ENCODE results near the gene GALNT13. TPM values are rescaled to one million over a fixed set of nuclear protein-coding genes. Genes with fewer than 3 reads are reported as not detected.

Gene GALNT13
- total and polyA plus RNA-seq, 2 of the 13 experiments (the other 11 are each of a cell fraction or from before 2014, with no cell fraction given): 1.3 to 5.0 TPM

DNA sequence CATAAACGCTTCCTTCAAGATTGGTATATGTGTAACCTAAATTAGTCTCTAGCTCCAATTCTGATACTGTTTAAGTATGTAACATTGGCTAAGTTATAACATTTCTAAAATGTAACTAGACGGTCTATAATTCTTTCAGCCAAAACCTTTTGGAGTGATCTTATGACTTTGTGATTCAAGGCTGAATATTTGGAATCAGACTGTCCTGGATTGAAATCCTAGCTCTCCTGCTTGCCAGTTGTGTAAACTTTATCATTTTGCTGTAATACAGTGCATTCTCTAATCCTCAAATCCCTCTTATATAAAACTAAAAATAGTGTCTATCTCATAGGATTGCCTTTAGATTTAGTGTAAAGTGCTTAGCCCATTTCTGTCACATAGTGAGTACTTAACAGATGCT lies 489.6 kb downstream of the GALNT13 start:
- no peak for DNase-seq (ENCODE audit: low spot score)
- no peak overlapping the region for H3K9ac ChIP-seq (ENCODE audit: insufficient read depth, low read depth, low read length)
- no peak overlapping the region for H2AFZ ChIP-seq (ENCODE audit: low read length)
- in situ Hi-C loops (cut with HindIII; ENCODE audit: extremely low pct_ligation_motif_present, low pct_unique_long_range_greater_than_20kb) (no loop called here), intact Hi-C loops (cut with micrococcal nuclease; ENCODE audit: unreplicated experiment) (no loop called here)
- H3K4me1 ChIP-seq (ENCODE audit: insufficient read depth, low read length): no peaks in the 10 kb centered on the region
- no peak for ATAC-seq
- no peaks in the 10 kb centered on the region for H3K27me3 ChIP-seq (ENCODE audit: control insufficient read depth in 1 of 2, insufficient read depth in 2 of 2, low read length in 2 of 2)
- no peak overlapping the region for H3K4me2 ChIP-seq (ENCODE audit: low read depth, low read length)
- no peaks in the 10 kb centered on the region for H4K20me1 ChIP-seq (ENCODE audit: insufficient read depth, low read length)
- no peaks in the 10 kb centered on the region for H3K36me3 ChIP-seq (replicated peaks in 1 of 2; ENCODE audit: control insufficient read depth in 1 of 2, insufficient read depth in 2 of 2, low read length in 2 of 2)
- WGBS (ENCODE audit: low lambda C conversion rate): 5% methylated on average over 2 of the region's 2 CpGs
- H3K9me3 ChIP-seq (ENCODE audit: low read length): no peaks in the 10 kb centered on the region
- H3K4me3 ChIP-seq (replicated peaks in 1 of 3; ENCODE audit: insufficient read depth in 1 of 3, low read depth in 2 of 3, low read length in 3 of 3): no peak overlapping the region
- BruUV-seq (replicated peaks): no TSS peak
- POLR2A ChIA-PET: no interaction called here
- no peak overlapping the region for H3K27ac ChIP-seq (ENCODE audit: extremely low read length, insufficient read depth, low read length)
- FAIRE-seq: no peak
- no peaks in the 10 kb centered on the region for H3K79me2 ChIP-seq (ENCODE audit: insufficient read depth, low read length)
- TF ChIP-seq PAWR (CRISPR knock-in tag; IDR thresholded peaks at IDR 0.05; ENCODE audit: borderline replicate concordance) (no peak), SOX5 (CRISPR knock-in tag; IDR thresholded peaks at IDR 0.05; ENCODE audit: borderline replicate concordance) (no peak), RNF2 (conservative IDR thresholded peaks at IDR 0.05; ENCODE audit: low read depth) (no peak), SMC3 (IDR thresholded peaks at IDR 0.05; ENCODE audit: low read length) (no peak)
- CTCF ChIA-PET (ENCODE audit: low intra/inter-chr PET ratio, low total read pairs): no interaction called here

DNA sequence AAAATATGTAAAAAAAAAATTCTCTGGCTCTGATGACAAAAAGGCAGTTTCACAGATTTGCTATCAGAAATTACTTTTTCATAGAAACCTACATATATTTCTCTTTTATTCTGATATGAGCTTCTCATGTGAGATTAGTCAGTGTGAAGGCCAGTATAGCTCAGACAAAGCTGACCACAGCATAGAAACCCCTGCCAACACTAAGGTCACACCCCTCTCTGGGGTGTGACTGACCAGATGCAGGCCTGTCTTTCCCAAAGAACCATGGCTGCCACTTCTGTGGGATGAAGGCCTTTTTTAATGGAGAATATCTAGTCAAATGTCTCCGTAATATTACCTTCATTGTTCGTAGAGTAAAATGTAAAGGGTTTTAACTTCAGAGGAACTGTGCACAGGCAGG lies 496.4 kb downstream of the GALNT13 start:
- intact Hi-C loops (cut with micrococcal nuclease; ENCODE audit: unreplicated experiment): no loop called here
- H3K4me3 ChIP-seq (replicated peaks in 1 of 3; ENCODE audit: insufficient read depth in 1 of 3, low read depth in 2 of 3, low read length in 3 of 3): no peak overlapping the region
- no peak overlapping the region for H2AFZ ChIP-seq (ENCODE audit: low read length)
- H3K79me2 ChIP-seq (ENCODE audit: insufficient read depth, low read length): no peaks in the 10 kb centered on the region
- 16% methylated on average over 2 of the region's 2 CpGs for WGBS (ENCODE audit: low lambda C conversion rate)
- H3K4me1 ChIP-seq (ENCODE audit: insufficient read depth, low read length): no peaks in the 10 kb centered on the region
- no peaks in the 10 kb centered on the region for H4K20me1 ChIP-seq (ENCODE audit: insufficient read depth, low read length)
- no peaks in the 10 kb centered on the region for H3K27me3 ChIP-seq (ENCODE audit: control insufficient read depth in 1 of 2, insufficient read depth in 2 of 2, low read length in 2 of 2)
- FAIRE-seq (no peak), DNase-seq (ENCODE audit: low spot score) (no peak), ATAC-seq (no peak)
- POLR2A ChIA-PET: no interaction called here
- CTCF ChIA-PET (ENCODE audit: low intra/inter-chr PET ratio, low total read pairs): no interaction called here
- in situ Hi-C loops (cut with HindIII; ENCODE audit: extremely low pct_ligation_motif_present, low pct_unique_long_range_greater_than_20kb): no loop called here
- no peak overlapping the region for H3K9ac ChIP-seq (ENCODE audit: insufficient read depth, low read depth, low read length)
- BruUV-seq (replicated peaks): no TSS peak
- no peaks in the 10 kb centered on the region for H3K36me3 ChIP-seq (replicated peaks in 1 of 2; ENCODE audit: control insufficient read depth in 1 of 2, insufficient read depth in 2 of 2, low read length in 2 of 2)
- no peaks in the 10 kb centered on the region for H3K9me3 ChIP-seq (ENCODE audit: low read length)
- H3K4me2 ChIP-seq (ENCODE audit: low read depth, low read length): no peak overlapping the region
- no peak overlapping the region for H3K27ac ChIP-seq (ENCODE audit: extremely low read length, insufficient read depth, low read length)
- TF ChIP-seq, protein P1, sequence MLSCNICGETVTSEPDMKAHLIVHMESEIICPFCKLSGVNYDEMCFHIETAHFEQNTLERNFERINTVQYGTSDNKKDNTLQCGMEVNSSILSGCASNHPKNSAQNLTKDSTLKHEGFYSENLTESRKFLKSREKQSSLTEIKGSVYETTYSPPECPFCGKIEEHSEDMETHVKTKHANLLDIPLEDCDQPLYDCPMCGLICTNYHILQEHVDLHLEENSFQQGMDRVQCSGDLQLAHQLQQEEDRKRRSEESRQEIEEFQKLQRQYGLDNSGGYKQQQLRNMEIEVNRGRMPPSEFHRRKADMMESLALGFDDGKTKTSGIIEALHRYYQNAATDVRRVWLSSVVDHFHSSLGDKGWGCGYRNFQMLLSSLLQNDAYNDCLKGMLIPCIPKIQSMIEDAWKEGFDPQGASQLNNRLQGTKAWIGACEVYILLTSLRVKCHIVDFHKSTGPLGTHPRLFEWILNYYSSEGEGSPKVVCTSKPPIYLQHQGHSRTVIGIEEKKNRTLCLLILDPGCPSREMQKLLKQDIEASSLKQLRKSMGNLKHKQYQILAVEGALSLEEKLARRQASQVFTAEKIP (CRISPR knock-in tag; IDR thresholded peaks at IDR 0.05; ENCODE audit: borderline replicate concordance): no peak
- TF ChIP-seq, protein P2, sequence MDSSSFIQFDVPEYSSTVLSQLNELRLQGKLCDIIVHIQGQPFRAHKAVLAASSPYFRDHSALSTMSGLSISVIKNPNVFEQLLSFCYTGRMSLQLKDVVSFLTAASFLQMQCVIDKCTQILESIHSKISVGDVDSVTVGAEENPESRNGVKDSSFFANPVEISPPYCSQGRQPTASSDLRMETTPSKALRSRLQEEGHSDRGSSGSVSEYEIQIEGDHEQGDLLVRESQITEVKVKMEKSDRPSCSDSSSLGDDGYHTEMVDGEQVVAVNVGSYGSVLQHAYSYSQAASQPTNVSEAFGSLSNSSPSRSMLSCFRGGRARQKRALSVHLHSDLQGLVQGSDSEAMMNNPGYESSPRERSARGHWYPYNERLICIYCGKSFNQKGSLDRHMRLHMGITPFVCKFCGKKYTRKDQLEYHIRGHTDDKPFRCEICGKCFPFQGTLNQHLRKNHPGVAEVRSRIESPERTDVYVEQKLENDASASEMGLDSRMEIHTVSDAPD (CRISPR knock-in tag; IDR thresholded peaks at IDR 0.05): no peak
- TF ChIP-seq, protein P3, sequence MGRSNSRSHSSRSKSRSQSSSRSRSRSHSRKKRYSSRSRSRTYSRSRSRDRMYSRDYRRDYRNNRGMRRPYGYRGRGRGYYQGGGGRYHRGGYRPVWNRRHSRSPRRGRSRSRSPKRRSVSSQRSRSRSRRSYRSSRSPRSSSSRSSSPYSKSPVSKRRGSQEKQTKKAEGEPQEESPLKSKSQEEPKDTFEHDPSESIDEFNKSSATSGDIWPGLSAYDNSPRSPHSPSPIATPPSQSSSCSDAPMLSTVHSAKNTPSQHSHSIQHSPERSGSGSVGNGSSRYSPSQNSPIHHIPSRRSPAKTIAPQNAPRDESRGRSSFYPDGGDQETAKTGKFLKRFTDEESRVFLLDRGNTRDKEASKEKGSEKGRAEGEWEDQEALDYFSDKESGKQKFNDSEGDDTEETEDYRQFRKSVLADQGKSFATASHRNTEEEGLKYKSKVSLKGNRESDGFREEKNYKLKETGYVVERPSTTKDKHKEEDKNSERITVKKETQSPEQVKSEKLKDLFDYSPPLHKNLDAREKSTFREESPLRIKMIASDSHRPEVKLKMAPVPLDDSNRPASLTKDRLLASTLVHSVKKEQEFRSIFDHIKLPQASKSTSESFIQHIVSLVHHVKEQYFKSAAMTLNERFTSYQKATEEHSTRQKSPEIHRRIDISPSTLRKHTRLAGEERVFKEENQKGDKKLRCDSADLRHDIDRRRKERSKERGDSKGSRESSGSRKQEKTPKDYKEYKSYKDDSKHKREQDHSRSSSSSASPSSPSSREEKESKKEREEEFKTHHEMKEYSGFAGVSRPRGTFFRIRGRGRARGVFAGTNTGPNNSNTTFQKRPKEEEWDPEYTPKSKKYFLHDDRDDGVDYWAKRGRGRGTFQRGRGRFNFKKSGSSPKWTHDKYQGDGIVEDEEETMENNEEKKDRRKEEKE (IDR thresholded peaks at IDR 0.05): no peak
- TF ChIP-seq ZNF781 (CRISPR knock-in tag; IDR thresholded peaks at IDR 0.05; ENCODE audit: borderline replicate concordance, not compliant biosample characterization) (no peak), PITX1 (CRISPR knock-in tag; IDR thresholded peaks at IDR 0.05) (no peak), ZKSCAN5 (CRISPR knock-in tag; IDR thresholded peaks at IDR 0.05) (no peak)
- TF ChIP-seq, protein P4, sequence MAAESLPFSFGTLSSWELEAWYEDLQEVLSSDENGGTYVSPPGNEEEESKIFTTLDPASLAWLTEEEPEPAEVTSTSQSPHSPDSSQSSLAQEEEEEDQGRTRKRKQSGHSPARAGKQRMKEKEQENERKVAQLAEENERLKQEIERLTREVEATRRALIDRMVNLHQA (CRISPR knock-in tag; IDR thresholded peaks at IDR 0.05): no peak
